Mesenchymal stem cell (in vitro differentiated cells and primary cell): ENCODE data around the gene ARID5A.

ENCODE experiments used
- DNase-seq: peaks from one replicate; pipeline ENCODE4 v3.0.0-alpha.2; 2013
- H2AFZ ChIP-seq: one replicate; pipeline ENCODE4 v1.6.1; 2013; ENCODE audit warnings: low read depth, mild to moderate bottlenecking, control low read depth, inconsistent platforms, low read length, moderate library complexity
- H2AK5ac ChIP-seq: 2 replicates; pipeline ENCODE4 v1.6.1; 2013; ENCODE audit warnings: low read length, moderate library complexity, mild to moderate bottlenecking, inconsistent platforms; ENCODE audit not compliant: severe bottlenecking
- H2BK120ac ChIP-seq: one replicate; pipeline ENCODE4 v1.6.1; 2013; ENCODE audit warnings: low read depth, mild to moderate bottlenecking, inconsistent platforms, low read length, moderate library complexity
- H2BK12ac ChIP-seq, 2 experiments: one replicate each; pipeline ENCODE4 v1.6.1; 2013; ENCODE audit warnings: inconsistent platforms in 2 of 2, low read length in 2 of 2, mild to moderate bottlenecking in 2 of 2, moderate library complexity in 2 of 2, control low read depth in 1 of 2
- H2BK15ac ChIP-seq: one replicate; pipeline ENCODE4 v1.6.1; 2013; ENCODE audit warnings: mild to moderate bottlenecking, low read depth, inconsistent platforms; ENCODE audit not compliant: poor library complexity, severe bottlenecking
- H2BK5ac ChIP-seq: 2 replicates; pipeline ENCODE4 v1.6.1; 2013; ENCODE audit warnings: low read depth, mild to moderate bottlenecking, low read length, control low read depth, inconsistent platforms; ENCODE audit not compliant: poor library complexity, severe bottlenecking
- H3K14ac ChIP-seq, 2 experiments: one replicate each; pipeline ENCODE4 v1.6.1; 2013; ENCODE audit warnings: inconsistent platforms in 2 of 2, low read length in 2 of 2, control low read depth in 1 of 2, mild to moderate bottlenecking in 1 of 2, moderate library complexity in 1 of 2
- H3K18ac ChIP-seq, 2 experiments: one replicate each; pipeline ENCODE4 v1.6.1; 2013; ENCODE audit warnings: inconsistent platforms in 2 of 2, low read length in 2 of 2, control low read depth in 1 of 2, low read depth in 1 of 2, mild to moderate bottlenecking in 1 of 2
- H3K23ac ChIP-seq, 2 experiments: one replicate each; pipeline ENCODE4 v1.6.1; 2013; ENCODE audit warnings: inconsistent platforms in 2 of 2, low read length in 2 of 2, mild to moderate bottlenecking in 2 of 2, moderate library complexity in 2 of 2, control low read depth in 1 of 2
- H3K27ac ChIP-seq: 2 replicates; pipeline ENCODE4 v1.5.1; 2013; ENCODE audit warnings: mild to moderate bottlenecking, moderate library complexity, low read length, control low read depth, inconsistent platforms; ENCODE audit not compliant: poor library complexity, severe bottlenecking
- H3K27me3 ChIP-seq, 2 experiments: 2 replicates each; pipeline versions ENCODE4 v1.6.1 to v1.7.0; 2013; ENCODE audit warnings: low read length in 2 of 2, mild to moderate bottlenecking in 2 of 2, moderate library complexity in 2 of 2, control low read depth in 1 of 2, inconsistent platforms in 1 of 2; ENCODE audit not compliant: control insufficient read depth in 1 of 2, insufficient read depth in 1 of 2
- H3K36me3 ChIP-seq, 2 experiments: 2 replicates each; pipeline versions ENCODE4 v1.6.1 to v1.7.0; 2013; ENCODE audit warnings: low read length in 2 of 2, control low read depth in 1 of 2, inconsistent platforms in 1 of 2, low read depth in 1 of 2, mild to moderate bottlenecking in 1 of 2; ENCODE audit not compliant: insufficient read depth in 2 of 2, control insufficient read depth in 1 of 2
- H3K4ac ChIP-seq, 2 experiments: one replicate each; pipeline ENCODE4 v1.6.1; 2013; ENCODE audit warnings: inconsistent platforms in 2 of 2, low read length in 2 of 2, mild to moderate bottlenecking in 2 of 2, moderate library complexity in 2 of 2, control low read depth in 1 of 2, low read depth in 1 of 2
- H3K4me1 ChIP-seq: 2 replicates; pipeline ENCODE4 v1.6.1; 2013; ENCODE audit warnings: low read depth, low read length, control low read depth; ENCODE audit not compliant: control insufficient read depth, insufficient read depth
- H3K4me2 ChIP-seq: 2 replicates; pipeline ENCODE4 v1.6.1; 2013; ENCODE audit warnings: low read length, mild to moderate bottlenecking, inconsistent platforms; ENCODE audit not compliant: poor library complexity, severe bottlenecking
- H3K4me3 ChIP-seq, 2 experiments: 2 replicates each; pipeline versions ENCODE4 v1.5.1 to v1.7.0; 2013; ENCODE audit warnings: low read length in 2 of 2, mild to moderate bottlenecking in 2 of 2, control low read depth in 1 of 2, low read depth in 1 of 2; ENCODE audit not compliant: insufficient read depth in 1 of 2
- H3K79me1 ChIP-seq: replicated peaks from 2 replicates; pipeline ENCODE4 v1.6.1; 2013; ENCODE audit warnings: mild to moderate bottlenecking, control low read depth, low read length, inconsistent platforms; ENCODE audit not compliant: poor library complexity, severe bottlenecking
- H3K9ac ChIP-seq: 2 replicates; pipeline ENCODE4 v1.7.0; 2013; ENCODE audit warnings: mild to moderate bottlenecking, low read length, moderate library complexity
- H3K9me3 ChIP-seq: 2 replicates; pipeline ENCODE4 v1.7.0; 2013; ENCODE audit warnings: mild to moderate bottlenecking, low read length; ENCODE audit not compliant: control insufficient read depth
- H4K8ac ChIP-seq: one replicate; pipeline ENCODE4 v1.6.1; 2013; ENCODE audit warnings: inconsistent platforms, mild to moderate bottlenecking, low read length, moderate library complexity
- H4K91ac ChIP-seq: one replicate; pipeline ENCODE4 v1.6.1; 2013; ENCODE audit warnings: mild to moderate bottlenecking, low read length, inconsistent platforms
- WGBS: methylation state at CpG from one replicate; pipeline ENCODE4 v1.1.7; 2013; ENCODE audit warnings: mixed read lengths; 5-methylcytosine and 5-hydroxymethylcytosine counted together

Gene ARID5A

DNA sequence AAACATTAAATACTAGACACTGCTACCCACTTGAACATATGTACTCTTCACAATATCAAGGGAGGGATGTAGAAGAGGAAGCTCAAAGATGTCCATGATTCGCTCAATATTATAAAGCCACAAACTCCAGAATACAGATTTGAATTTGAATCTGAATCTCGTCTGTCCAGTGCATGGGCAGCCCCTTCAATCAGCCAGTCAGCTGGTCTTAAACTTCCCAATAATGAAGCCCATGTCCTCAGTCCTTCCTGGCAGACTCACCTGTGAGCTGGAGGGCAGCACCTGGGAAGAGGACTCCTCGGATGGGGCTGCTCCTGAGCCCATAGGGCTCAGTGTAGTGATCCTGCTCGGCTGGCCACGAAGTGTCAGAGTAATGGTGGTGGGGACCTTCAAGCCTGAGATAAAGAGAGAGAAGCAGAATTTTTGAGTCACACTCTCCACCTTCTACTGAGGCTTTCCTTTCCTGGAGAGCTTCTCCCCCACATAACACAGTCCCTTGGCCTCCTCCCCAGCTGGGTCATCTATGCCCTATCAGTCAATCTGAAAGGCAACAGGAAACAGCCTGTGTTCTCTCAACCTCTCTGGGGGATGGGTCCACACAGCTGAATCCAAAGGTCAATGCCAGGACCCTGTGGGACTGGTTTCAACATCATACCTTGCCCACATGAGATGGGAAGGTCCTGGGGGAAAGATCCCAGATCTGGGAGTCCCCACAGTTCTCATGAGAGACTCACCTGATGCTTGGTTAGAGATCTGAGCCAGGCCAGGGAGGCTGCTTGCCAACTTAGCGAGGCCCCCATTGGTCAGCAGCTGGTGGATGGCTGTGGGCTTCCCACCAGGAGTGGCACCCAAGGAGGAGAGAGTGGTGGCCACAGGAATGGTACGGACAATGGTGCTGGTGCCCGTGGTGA lies 65.1 kb downstream of the ARID5A start:
- H4K8ac ChIP-seq, result no peak overlapping the region
- no peaks in the 10 kb centered on the region for H3K9me3 ChIP-seq
- no peak overlapping the region for H2BK15ac ChIP-seq

More for the DNA sequence above, 65.1 kb downstream of the ARID5A start:
- H3K4me1 ChIP-seq, result no peaks in the 10 kb centered on the region
- no peak overlapping the region for H3K18ac ChIP-seq
- H3K9ac ChIP-seq, result no peak overlapping the region
- peaks cover 32% of the 10 kb centered on the region for H3K79me1 ChIP-seq
- H3K4me2 ChIP-seq, result no peak overlapping the region
- H3K14ac ChIP-seq, result no peak overlapping the region
- H3K27ac ChIP-seq, result no peak overlapping the region
- DNase-seq, result no peak
- H2BK120ac ChIP-seq, result no peak overlapping the region
- no peak overlapping the region for H2BK5ac ChIP-seq
- no peak overlapping the region for H3K4ac ChIP-seq
- H2AFZ ChIP-seq, result no peak overlapping the region
- H3K4me3 ChIP-seq, result no peak overlapping the region
- no peak overlapping the region for H4K91ac ChIP-seq
- peaks cover 51 to 97% of the 10 kb centered on the region in 2 experiments for H3K36me3 ChIP-seq
- H2AK5ac ChIP-seq, result no peak overlapping the region
- H2BK12ac ChIP-seq, result no peak overlapping the region
- WGBS, result 96% methylated on average over 6 of the region's 8 CpGs
- no peaks in the 10 kb centered on the region for H3K27me3 ChIP-seq
- H3K23ac ChIP-seq, result no peak overlapping the region
